Endothelial cell of umbilical vein (primary cell): Measurements from ENCODE around the gene KLK2. TPM values are rescaled to one million over a fixed set of nuclear protein-coding genes. Genes with fewer than 3 reads are reported as not detected.

ENCODE experiments used
- BruUV-seq: library from RNA; stranded (reverse); fragments of 400-500 nt; replicated peaks from 2 replicates; lab custom pipeline; 2021; lab: Mats Ljungman, UMichigan
- CTCF ChIA-PET: fragments of 300-600, 350-600 bp; sonication (Branson Sonifier 250); formaldehyde crosslinking; loops from one replicate; lab custom pipeline; 2021; ENCODE audit warnings: antibody characterized with exemption, inconsistent platforms; lab: Charles Lee
- POLR2A ChIA-PET: fragments of 300-600, 350-600 bp; sonication (Branson Sonifier 250); formaldehyde crosslinking; loops from one replicate; lab custom pipeline; 2021; ENCODE audit warnings: antibody characterized with exemption, inconsistent platforms; lab: Charles Lee
- DNase-seq: peaks from one replicate; pipeline ENCODE4 v3.0.0-alpha.2; 2011; ENCODE audit warnings: low read depth, low spot score
- FAIRE-seq: peaks from 2 replicates; lab custom pipeline; 2011; peaks lifted over from hg19 to GRCh38; lab: Jason Lieb, UNC
- H2AFZ ChIP-seq: 2 replicates; pipeline ENCODE4 v1.6.0; 2012; ENCODE audit warnings: low read depth, low read length, control low read depth, inconsistent platforms
- H3K27ac ChIP-seq: 2 replicates; pipeline ENCODE4 v1.5.1; 2011; ENCODE audit warnings: low read depth, mild to moderate bottlenecking, control low read depth, low read length, moderate library complexity; ENCODE audit not compliant: insufficient read depth
- H3K27me3 ChIP-seq, 2 experiments: 2 replicates each; pipeline versions ENCODE4 v1.6.0 to v1.6.1; 2011; ENCODE audit warnings: low read length in 2 of 2, mixed read lengths in 1 of 2; ENCODE audit not compliant: control insufficient read depth in 2 of 2, insufficient read depth in 2 of 2
- H3K36me3 ChIP-seq, 2 experiments: 2 replicates in 1 of 2; 3 replicates in 1 of 2; pipeline ENCODE4 v1.5.1; 2011; ENCODE audit warnings: low read length in 2 of 2, mild to moderate bottlenecking in 1 of 2, moderate library complexity in 1 of 2; ENCODE audit not compliant: control insufficient read depth in 2 of 2, insufficient read depth in 2 of 2; ENCODE audit errors: extremely low read depth in 1 of 2
- H3K4me1 ChIP-seq: 3 replicates; pipeline ENCODE4 v1.5.1; 2011; ENCODE audit warnings: mild to moderate bottlenecking, low read length; ENCODE audit not compliant: control insufficient read depth, insufficient read depth; ENCODE audit errors: extremely low read depth
- H3K4me2 ChIP-seq: 2 replicates; pipeline ENCODE4 v1.6.1; 2011; ENCODE audit warnings: low read length, control low read depth, mixed read lengths; ENCODE audit not compliant: insufficient read depth
- H3K4me3 ChIP-seq, 3 experiments: fragments of 200-600 bp in 1 of 3; sonication (generic), shearing (Covaris generic) in 1 of 3; replicated peaks in 1 of 3; 2 replicates each; pipeline ENCODE4 v1.5.1; 2011 to 2016; ENCODE audit warnings: control low read depth in 3 of 3, low read length in 3 of 3, mild to moderate bottlenecking in 2 of 3, inconsistent platforms in 1 of 3, low read depth in 1 of 3, moderate library complexity in 1 of 3; ENCODE audit not compliant: insufficient read depth in 1 of 3
- H3K79me2 ChIP-seq: 2 replicates; pipeline ENCODE4 v1.6.0; 2012; ENCODE audit warnings: low read length, inconsistent platforms; ENCODE audit not compliant: control insufficient read depth, insufficient read depth
- H3K9ac ChIP-seq: replicated peaks from 2 replicates; pipeline ENCODE3; 2011; ENCODE audit warnings: low read length, control low read depth; ENCODE audit not compliant: insufficient read depth; ENCODE audit errors: extremely low read depth
- H3K9me1 ChIP-seq: replicated peaks from 3 replicates; pipeline ENCODE4 v1.6.0; 2011; ENCODE audit warnings: mild to moderate bottlenecking, low read length; ENCODE audit not compliant: control insufficient read depth, insufficient read depth; ENCODE audit errors: extremely low read depth
- H3K9me3 ChIP-seq: replicated peaks from 2 replicates; pipeline ENCODE4 v1.5.1; 2012; ENCODE audit warnings: low read length, inconsistent platforms; ENCODE audit not compliant: control insufficient read depth, insufficient read depth
- H4K20me1 ChIP-seq: replicated peaks from 2 replicates; pipeline ENCODE3; 2011; ENCODE audit warnings: mild to moderate bottlenecking, low read length; ENCODE audit not compliant: control insufficient read depth, insufficient read depth; ENCODE audit errors: extremely low read depth
- CTCF ChIP-seq, 2 donors: IDR thresholded peaks; 1 replicate in 1 of 2; 2 replicates in 1 of 2; pipeline ENCODE4 v1.5.1; 2011; ENCODE audit warnings: low read length in 2 of 2, mild to moderate bottlenecking in 2 of 2, moderate library complexity in 2 of 2, control low read depth in 1 of 2, inconsistent platforms in 1 of 2, low read depth in 1 of 2; ENCODE audit not compliant: insufficient read depth in 1 of 2; ENCODE audit errors: extremely low read depth in 1 of 2
- EZH2 ChIP-seq: IDR thresholded peaks from 2 replicates; pipeline ENCODE4 v1.6.1; 2012; ENCODE audit warnings: borderline replicate concordance, low read depth, mild to moderate bottlenecking, moderate library complexity, low read length, inconsistent platforms; ENCODE audit not compliant: severe bottlenecking
- FOS ChIP-seq: IDR thresholded peaks from 2 replicates; pipeline ENCODE4 v1.6.1; 2011; ENCODE audit warnings: mild to moderate bottlenecking, low read length, moderate library complexity, borderline replicate concordance; ENCODE audit not compliant: insufficient read depth
- GATA2 ChIP-seq: IDR thresholded peaks from 2 replicates; pipeline ENCODE4 v1.7.0; 2011; ENCODE audit warnings: low read depth, mild to moderate bottlenecking, moderate library complexity, mixed read lengths, low read length; ENCODE audit not compliant: insufficient read length, insufficient read depth
- JUN ChIP-seq: IDR thresholded peaks from 2 replicates; pipeline ENCODE4 v1.6.1; 2011; ENCODE audit warnings: borderline replicate concordance, low read depth; ENCODE audit not compliant: insufficient read length, insufficient read depth
- MAX ChIP-seq: IDR thresholded peaks from 2 replicates; pipeline ENCODE4 v1.6.1; 2011; ENCODE audit not compliant: insufficient read depth, insufficient read length
- MYC ChIP-seq: IDR thresholded peaks from one replicate; pipeline ENCODE4 v1.6.1; 2011; ENCODE audit warnings: mild to moderate bottlenecking, low read depth, low read length
- dilution Hi-C: fragments of 300-500 bp; cut with MboI; formaldehyde crosslinking; loops from one replicate; pipeline ENCODE4 v1.15.0; 2019; ENCODE audit warnings: low sequenced_read_pairs; ENCODE audit not compliant: extremely low pct_ligation_motif_present
- intact Hi-C: fragments of 100-400 bp; cut with micrococcal nuclease; formaldehyde crosslinking; loops from one replicate; pipeline ENCODE4 v1.10.0; 2022
- polyA plus RNA-seq, 4 experiments: library from polyadenylated mRNA; depleted of rRNA in 3 of 4; stranded (reverse) in 3 of 4; unstranded in 1 of 4; fragments of >200 nt; gene quantifications; 2 replicates each; pipeline versions ENCODE4 v1.2.1 to v1.2.3, GENCODE V29; 2011 to 2012; ENCODE audit warnings: missing spikeins in 1 of 4
- total RNA-seq: library from RNA; stranded (reverse); gene quantifications from 2 replicates; pipeline ENCODE4 v1.2.3, GENCODE V29; 2021

Gene KLK2
- total and polyA plus RNA-seq, 2 donors (not counting 3 experiments of a cell fraction or from before 2014, with no cell fraction given) = not detected

- dilution Hi-C loops (no loop called here), intact Hi-C loops (no loop called here)
- FAIRE-seq = no peak
- Histone ChIP-seq H3K36me3 (no peaks in the 10 kb centered on the region), H3K79me2 (no peaks in the 10 kb centered on the region), H3K4me2 (no peak overlapping the region), H3K9me1 (no peaks in the 10 kb centered on the region), H2AFZ (no peak overlapping the region), H3K27ac (no peak overlapping the region), H3K27me3 (peaks cover 0 to 3% of the 10 kb centered on the region in 2 experiments), H3K4me1 (no peaks in the 10 kb centered on the region), H3K9ac (no peak overlapping the region), H4K20me1 (no peaks in the 10 kb centered on the region), H3K9me3 (no peaks in the 10 kb centered on the region), H3K4me3 (no peak overlapping the region)
- TF ChIP-seq MYC (no peak), MAX (no peak)
- ChIA-PET CTCF (no interaction called here), POLR2A (no interaction called here)
- DNase-seq = no peak
- no TSS peak for BruUV-seq
Observed at GRCh38 chr19:50882188-50882587, 8.9 kb downstream of the KLK2 start.

- FAIRE-seq = no peak
- no TSS peak for BruUV-seq
Observed at GRCh38 chr19:50889638-50890037, 16.4 kb downstream of the KLK2 start.

More at GRCh38 chr19:50889638-50890037, 16.4 kb downstream of the KLK2 start:
- TF ChIP-seq FOS (no peak), MYC (no peak), CTCF (IDR thresholded peaks at IDR 0.05; ENCODE audit: extremely low read depth in 1 of 2, insufficient read depth in 1 of 2, low read depth in 1 of 2, low read length in 2 of 2) (no peak), GATA2 (no peak), EZH2 (no peak), MAX (no peak), JUN (no peak)
- H3K9ac ChIP-seq = no peak overlapping the region
- H3K27ac ChIP-seq = no peak overlapping the region
- no peaks in the 10 kb centered on the region for H3K79me2 ChIP-seq
- H3K9me3 ChIP-seq = no peaks in the 10 kb centered on the region
- H3K9me1 ChIP-seq = no peaks in the 10 kb centered on the region
- H2AFZ ChIP-seq = no peak overlapping the region
- no peak for DNase-seq
- no peaks in the 10 kb centered on the region for H3K27me3 ChIP-seq
- no peak overlapping the region for H3K4me3 ChIP-seq
- H3K4me2 ChIP-seq = no peak overlapping the region
- no peaks in the 10 kb centered on the region for H4K20me1 ChIP-seq
- ChIA-PET CTCF (no interaction called here), POLR2A (no interaction called here)
- H3K4me1 ChIP-seq = no peaks in the 10 kb centered on the region
- intact Hi-C loops (no loop called here), dilution Hi-C loops (no loop called here)
- no peaks in the 10 kb centered on the region for H3K36me3 ChIP-seq
